Endothelial cell (in vitro differentiated cells): ENCODE data around the gene MYH13. TPM values are rescaled to one million over a fixed set of nuclear protein-coding genes. Genes with fewer than 3 reads are reported as not detected.
"Not testable (repeated sequence)": the region's sequence is repeated elsewhere in the genome, so short reads cannot be mapped to it uniquely, and the experiment has no call there.

Experiments used
- DNase-seq: peaks from one replicate; pipeline ENCODE4 v3.0.0; 2021; ENCODE audit warnings: low spot score
- H3K27ac Mint-ChIP-seq: one replicate; pipeline ENCODE4 v1.8.0; 2021; ENCODE audit warnings: mixed read lengths, inconsistent platforms; ENCODE audit not compliant: unreplicated experiment
- H3K27me3 Mint-ChIP-seq: one replicate; pipeline ENCODE4 v1.8.0; 2021; ENCODE audit warnings: mild to moderate bottlenecking, moderate library complexity, mixed read lengths, inconsistent platforms; ENCODE audit not compliant: unreplicated experiment
- H3K36me3 Mint-ChIP-seq: one replicate; pipeline ENCODE4 v1.8.0; 2021; ENCODE audit warnings: mild to moderate bottlenecking, low read depth, mixed read lengths, inconsistent platforms; ENCODE audit not compliant: unreplicated experiment
- H3K4me1 Mint-ChIP-seq: one replicate; pipeline ENCODE4 v1.8.0; 2021; ENCODE audit warnings: mild to moderate bottlenecking, mixed read lengths, inconsistent platforms; ENCODE audit not compliant: unreplicated experiment
- H3K4me3 Mint-ChIP-seq: one replicate; pipeline ENCODE4 v1.8.0; 2021; ENCODE audit warnings: mild to moderate bottlenecking, mixed read lengths, inconsistent platforms; ENCODE audit not compliant: unreplicated experiment
- H3K9me3 Mint-ChIP-seq: one replicate; pipeline ENCODE4 v1.8.0; 2021; ENCODE audit warnings: mixed read lengths, inconsistent platforms; ENCODE audit not compliant: unreplicated experiment
- total RNA-seq: library from RNA; stranded (reverse); fragmentation: NEBNext Ultra II Directional; extraction: Animal tissue kit (Norgen Biotek cat#: 25700); gene quantifications from one replicate; pipeline ENCODE4 v1.2.1, GENCODE V29; 2021; ENCODE audit not compliant: unreplicated experiment
- TF ChIP-seq, protein P1 (sequence below): fragments of 200-600 bp; sonication (generic); IDR thresholded peaks from one replicate; pipeline ENCODE4 v1.5.0; 2021; ENCODE audit warnings: antibody characterized with exemption; ENCODE audit not compliant: unreplicated experiment

MYH13 gene
- total RNA-seq, 1 donor from 2014 or later = 0.05 TPM

DNA sequence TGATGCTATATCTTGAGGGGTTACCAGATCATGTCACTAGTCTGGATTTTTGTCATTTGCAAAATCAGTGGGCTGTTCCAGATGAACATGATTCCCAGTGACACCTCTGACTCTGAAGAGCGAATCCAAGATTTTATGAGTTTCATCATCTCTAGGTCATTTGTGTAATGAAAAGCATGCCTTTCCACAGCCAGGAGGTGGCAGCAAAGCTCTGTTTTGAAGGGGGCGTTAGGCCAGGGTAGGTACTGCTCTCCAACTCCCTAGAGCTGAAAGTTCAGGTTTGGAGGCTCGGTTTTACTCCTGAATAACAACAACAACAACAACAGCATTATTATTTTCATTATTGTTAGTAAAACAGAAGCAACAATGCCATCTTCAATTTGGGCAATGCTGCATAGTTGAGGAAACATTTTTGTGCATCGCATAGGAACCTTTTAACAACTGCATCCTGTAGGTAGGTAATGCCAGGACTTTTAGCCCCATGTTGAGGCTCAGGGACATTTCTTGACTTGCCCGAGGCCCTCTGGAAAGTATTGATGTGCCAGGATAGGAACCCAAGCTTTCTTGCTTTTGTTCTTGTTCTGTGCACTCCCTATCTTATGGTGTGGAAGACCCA, 77.0 kb downstream of the MYH13 start:
- no peaks in the 10 kb centered on the region for H3K9me3 Mint-ChIP-seq
- TF ChIP-seq, protein P1, sequence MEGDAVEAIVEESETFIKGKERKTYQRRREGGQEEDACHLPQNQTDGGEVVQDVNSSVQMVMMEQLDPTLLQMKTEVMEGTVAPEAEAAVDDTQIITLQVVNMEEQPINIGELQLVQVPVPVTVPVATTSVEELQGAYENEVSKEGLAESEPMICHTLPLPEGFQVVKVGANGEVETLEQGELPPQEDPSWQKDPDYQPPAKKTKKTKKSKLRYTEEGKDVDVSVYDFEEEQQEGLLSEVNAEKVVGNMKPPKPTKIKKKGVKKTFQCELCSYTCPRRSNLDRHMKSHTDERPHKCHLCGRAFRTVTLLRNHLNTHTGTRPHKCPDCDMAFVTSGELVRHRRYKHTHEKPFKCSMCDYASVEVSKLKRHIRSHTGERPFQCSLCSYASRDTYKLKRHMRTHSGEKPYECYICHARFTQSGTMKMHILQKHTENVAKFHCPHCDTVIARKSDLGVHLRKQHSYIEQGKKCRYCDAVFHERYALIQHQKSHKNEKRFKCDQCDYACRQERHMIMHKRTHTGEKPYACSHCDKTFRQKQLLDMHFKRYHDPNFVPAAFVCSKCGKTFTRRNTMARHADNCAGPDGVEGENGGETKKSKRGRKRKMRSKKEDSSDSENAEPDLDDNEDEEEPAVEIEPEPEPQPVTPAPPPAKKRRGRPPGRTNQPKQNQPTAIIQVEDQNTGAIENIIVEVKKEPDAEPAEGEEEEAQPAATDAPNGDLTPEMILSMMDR = peak; percentile 71
- H3K36me3 Mint-ChIP-seq = no peaks in the 10 kb centered on the region
- H3K27me3 Mint-ChIP-seq = peaks cover 2% of the 10 kb centered on the region
- peak; percentile 80 for DNase-seq
- H3K4me1 Mint-ChIP-seq = peaks cover 5% of the 10 kb centered on the region
- no peak overlapping the region for H3K27ac Mint-ChIP-seq
- no peak overlapping the region for H3K4me3 Mint-ChIP-seq

DNA sequence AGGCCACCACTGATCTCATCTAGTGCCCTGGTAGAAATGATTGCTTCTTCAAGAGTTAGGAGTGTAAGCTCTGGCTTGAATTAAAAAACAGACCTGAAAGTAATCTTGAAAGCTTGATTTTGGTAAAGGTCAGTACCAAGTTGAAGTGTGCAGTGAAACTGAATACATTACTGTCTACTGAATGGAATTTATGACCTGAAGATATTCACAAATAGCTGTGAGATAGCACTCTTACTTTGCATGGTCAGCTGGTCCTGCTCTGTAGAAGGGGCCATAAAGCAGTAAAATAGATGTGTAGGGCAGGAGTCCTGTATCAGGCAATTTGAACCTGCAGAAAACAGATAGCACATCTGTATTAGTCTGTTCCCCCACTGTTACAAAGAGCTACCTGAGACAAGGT, 78.6 kb downstream of the MYH13 start:
- H3K4me3 Mint-ChIP-seq = no peak overlapping the region
- H3K27ac Mint-ChIP-seq = no peak overlapping the region
- no peaks in the 10 kb centered on the region for H3K9me3 Mint-ChIP-seq
- peaks cover 16% of the 10 kb centered on the region for H3K4me1 Mint-ChIP-seq
- TF ChIP-seq, protein P1 = no peak
- H3K36me3 Mint-ChIP-seq = no peaks in the 10 kb centered on the region
- DNase-seq = no peak
- H3K27me3 Mint-ChIP-seq = peaks cover 2% of the 10 kb centered on the region

DNA sequence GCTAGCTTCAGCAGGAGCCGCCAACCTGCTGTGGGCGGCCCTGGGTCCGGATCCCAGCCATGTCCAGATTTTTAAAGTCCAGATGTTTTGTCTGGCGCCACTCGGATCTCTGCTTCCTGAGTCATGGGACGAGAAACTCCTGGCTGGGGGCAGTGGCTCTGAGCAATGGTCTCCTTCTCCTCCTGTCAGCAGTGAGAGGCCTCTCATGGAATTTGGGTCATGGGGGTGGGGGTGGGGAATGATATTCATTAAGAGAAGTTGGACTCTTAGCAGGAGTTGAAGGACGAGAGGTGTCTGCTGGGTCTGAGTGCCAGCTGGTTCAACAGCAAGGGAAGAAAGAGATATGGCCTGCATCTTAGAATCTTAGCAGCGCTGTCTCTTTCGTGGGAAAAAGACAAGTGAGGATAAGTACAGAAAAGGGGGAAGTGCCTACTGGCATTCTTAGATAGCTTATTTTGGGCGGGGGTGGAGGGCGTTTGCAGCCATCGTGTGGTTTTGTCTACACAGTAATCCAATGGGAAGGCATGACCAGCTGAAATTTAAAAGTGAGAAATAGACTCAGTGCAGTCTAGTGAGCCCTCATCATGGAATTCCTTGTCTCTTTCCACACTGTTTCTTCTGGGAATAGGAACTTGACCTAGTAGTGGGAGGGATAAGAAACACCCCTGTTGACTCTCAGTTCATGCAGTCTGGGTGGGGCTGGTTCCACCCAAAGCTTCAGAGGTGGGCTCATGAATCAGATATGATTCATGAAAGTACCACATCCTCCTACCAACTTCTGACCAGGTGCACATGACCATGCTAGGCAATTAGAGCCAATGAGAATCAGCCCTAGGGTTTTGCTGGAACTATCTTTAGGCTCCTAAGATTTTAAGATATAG, 80.5 kb downstream of the MYH13 start:
- H3K4me1 Mint-ChIP-seq = peaks cover 26% of the 10 kb centered on the region
- TF ChIP-seq, protein P1 = no peak

DNA sequence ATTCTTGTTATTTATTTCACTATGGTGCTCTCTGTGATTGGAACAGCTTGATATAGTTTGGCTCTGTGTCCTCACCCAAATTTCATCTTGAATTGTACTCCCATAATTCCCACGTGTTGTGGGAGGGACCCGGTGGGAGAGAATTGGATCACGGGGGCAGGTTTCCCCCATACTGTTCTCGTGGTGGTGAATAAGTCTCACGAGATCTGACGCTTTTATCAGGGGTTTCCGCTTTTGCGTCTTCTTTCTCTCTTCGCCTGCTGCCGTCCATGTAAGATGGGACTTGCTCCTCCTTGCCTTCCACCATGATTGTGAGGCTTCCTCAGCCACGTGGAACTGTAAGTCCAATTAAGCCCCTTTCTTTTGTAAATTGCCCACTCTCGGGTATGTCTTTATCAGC, 81.2 kb downstream of the MYH13 start:
- not testable (repeated sequence) for H3K36me3 Mint-ChIP-seq, H3K9me3 Mint-ChIP-seq, H3K4me3 Mint-ChIP-seq, DNase-seq, H3K27ac Mint-ChIP-seq, H3K27me3 Mint-ChIP-seq
- peaks cover 31% of the 10 kb centered on the region for H3K4me1 Mint-ChIP-seq

More for the DNA sequence above, 80.5 kb downstream of the MYH13 start:
- DNase-seq = no peak
- no peaks in the 10 kb centered on the region for H3K36me3 Mint-ChIP-seq
- H3K9me3 Mint-ChIP-seq = no peaks in the 10 kb centered on the region
- H3K27ac Mint-ChIP-seq = no peak overlapping the region
- peaks cover 2% of the 10 kb centered on the region for H3K27me3 Mint-ChIP-seq
- no peak overlapping the region for H3K4me3 Mint-ChIP-seq

DNA sequence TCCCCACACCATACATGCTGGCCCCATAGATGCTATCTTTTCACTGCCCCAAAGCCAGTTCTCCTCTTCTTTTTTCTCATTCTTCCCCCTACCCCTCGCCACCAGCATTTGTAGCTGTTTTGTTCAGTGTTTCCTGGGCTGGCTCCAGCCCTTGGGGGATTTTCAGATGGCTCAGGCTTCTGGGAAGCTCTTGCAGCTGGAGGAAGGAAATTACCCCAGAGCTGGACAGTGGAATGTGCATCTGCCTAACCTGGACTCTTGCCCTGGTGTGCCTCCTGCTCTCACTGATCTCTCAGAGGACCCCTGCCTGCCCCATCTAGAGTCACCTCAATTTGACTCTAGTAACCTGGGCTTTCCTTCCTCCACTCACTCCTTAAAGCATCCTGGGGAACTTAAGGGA, 82.8 kb downstream of the MYH13 start:
- no peak overlapping the region for H3K4me3 Mint-ChIP-seq
- peaks cover 38% of the 10 kb centered on the region for H3K4me1 Mint-ChIP-seq
- H3K36me3 Mint-ChIP-seq = no peaks in the 10 kb centered on the region

More for the DNA sequence above, 82.8 kb downstream of the MYH13 start:
- H3K27ac Mint-ChIP-seq = no peak overlapping the region
- no peak for DNase-seq
- H3K9me3 Mint-ChIP-seq = no peaks in the 10 kb centered on the region
- peaks cover 2% of the 10 kb centered on the region for H3K27me3 Mint-ChIP-seq
- TF ChIP-seq, protein P1 = no peak
